Activated CD8-positive, alpha-beta memory T cell treated with anti-CD3 and anti-CD28 coated beads for 36 hours (primary cell): ENCODE results near the gene OR51B2. TPM values are rescaled to one million over a fixed set of nuclear protein-coding genes. Genes with fewer than 3 reads are reported as not detected.
"Not testable (repeated sequence)": the region's sequence is repeated elsewhere in the genome, so short reads cannot be mapped to it uniquely, and the experiment has no call there.

Source experiments
- CTCF ChIA-PET: fragments of 350-600 bp; sonication (Branson Sonifier 250); formaldehyde crosslinking; loops from one replicate; lab custom pipeline; 2021; ENCODE audit warnings: antibody characterized with exemption; lab: Charles Lee
- POLR2A ChIA-PET: fragments of 350-600 bp; sonication (Branson Sonifier 250); formaldehyde crosslinking; loops from one replicate; lab custom pipeline; 2021; ENCODE audit warnings: antibody characterized with exemption; lab: Charles Lee
- total RNA-seq, 2 experiments: library from RNA; stranded (reverse); gene quantifications; one replicate each; pipeline ENCODE4 v1.2.3, GENCODE V29; 2021

OR51B2 gene
- total RNA-seq, 2 experiments from 2014 or later = not detected

DNA sequence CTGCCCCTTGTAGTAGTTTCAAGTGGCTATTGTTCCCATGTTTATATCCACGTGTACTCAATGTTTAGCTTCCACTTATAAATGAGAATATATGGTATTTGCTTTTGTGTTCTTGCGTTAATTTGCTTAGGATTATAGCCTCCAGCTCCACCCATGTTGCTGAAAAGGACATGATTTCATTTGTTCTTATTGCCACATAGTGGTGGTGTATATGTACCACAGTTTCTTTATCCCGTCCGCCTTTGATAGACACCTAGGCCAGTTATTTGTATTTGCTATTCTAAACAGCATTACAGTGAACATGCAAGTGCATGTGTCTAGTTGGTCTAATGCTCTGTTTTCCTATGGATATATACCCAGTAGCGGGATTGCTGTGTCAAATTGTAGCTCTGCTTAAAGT lies 6.8 kb downstream of the OR51B2 start:
- CTCF ChIA-PET = no interaction called here
- POLR2A ChIA-PET = no interaction called here

DNA sequence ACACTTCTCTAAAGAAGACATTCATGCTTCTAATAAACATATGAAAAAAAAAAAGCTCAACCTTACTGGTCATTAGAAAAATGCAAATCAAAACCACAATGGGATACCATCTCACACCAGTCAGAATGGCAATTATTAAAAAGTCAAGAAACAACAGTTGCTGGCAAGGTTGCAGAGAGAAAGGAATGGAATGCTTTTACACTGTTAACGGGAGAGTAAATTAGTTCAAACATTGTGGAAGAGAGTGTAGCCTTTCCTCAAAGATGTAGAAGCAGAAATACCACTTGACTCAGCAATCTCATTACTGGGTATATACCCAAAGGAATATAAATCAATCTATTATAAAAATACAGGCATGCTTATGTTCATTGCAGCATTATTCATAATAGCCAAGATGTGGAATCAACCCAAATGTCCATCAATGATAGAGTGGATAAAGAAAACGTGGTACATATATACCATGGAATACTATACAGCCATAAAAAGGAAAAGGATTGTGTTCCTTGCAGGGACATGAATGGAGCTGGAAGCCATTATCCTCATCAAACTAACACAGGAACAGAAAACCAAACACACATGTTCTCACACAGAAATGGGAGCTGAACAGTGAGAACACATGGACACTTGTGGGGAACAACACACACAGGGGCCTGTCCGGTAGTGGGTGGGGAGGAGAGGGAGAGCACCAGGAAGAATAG lies 10.6 kb downstream of the OR51B2 start:
- CTCF ChIA-PET, POLR2A ChIA-PET: not testable (repeated sequence)

DNA sequence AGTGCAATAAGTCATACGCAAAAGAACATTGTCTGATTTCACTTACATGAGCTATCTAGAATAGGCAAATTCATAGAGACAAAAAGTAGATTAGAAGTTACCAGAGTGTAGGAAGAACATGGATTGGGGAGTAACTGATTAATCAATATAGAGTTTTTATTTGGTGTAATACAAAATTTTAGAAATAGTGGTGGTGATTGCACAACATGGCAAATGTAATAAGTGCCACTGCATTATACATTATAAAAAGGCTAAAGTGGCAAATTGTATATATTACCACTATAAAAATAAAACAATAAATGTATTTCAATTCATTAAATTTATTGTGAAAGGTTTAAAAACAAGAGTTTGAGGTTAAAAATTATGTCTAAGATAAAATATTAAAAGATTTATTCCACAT lies 13.7 kb downstream of the OR51B2 start:
- ChIA-PET CTCF (no interaction called here), POLR2A (no interaction called here)

DNA sequence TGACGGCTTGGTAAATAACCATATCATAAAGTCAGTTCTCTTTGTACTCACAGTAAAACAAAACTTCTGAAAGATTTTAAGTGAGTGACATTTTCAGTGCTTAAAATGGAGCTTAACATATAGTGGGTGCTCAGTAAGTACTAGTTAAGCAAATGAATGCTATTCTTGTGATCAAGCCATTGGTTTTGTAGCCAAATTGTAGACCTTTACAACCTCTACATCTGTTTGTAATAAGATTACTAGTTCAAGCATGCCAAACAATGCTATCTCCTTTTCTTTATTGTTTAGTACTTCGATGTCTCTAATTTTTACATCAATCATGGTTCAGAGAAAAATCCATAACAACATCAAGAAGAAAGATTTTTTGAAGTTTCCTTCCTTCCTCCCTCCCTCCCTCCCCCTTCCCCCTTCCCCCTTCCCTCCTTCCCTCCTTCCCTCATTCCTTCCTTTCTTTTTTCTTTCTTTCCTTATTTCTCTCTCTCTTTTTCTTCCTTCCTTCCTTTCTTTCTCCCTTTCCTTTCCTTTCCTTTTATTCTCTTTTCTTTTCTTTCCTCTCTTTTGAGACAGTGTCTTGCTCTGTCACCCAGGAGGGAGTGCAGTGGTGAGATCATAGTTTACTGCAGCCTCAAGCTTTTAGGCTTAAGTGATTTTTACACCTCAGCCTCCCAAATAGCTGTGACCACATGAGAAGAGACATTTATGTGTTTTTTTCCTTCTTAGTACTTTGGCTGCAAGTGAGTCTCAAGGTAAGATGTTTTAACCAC lies 16.7 kb downstream of the OR51B2 start:
- ChIA-PET CTCF (no interaction called here), POLR2A (no interaction called here)

DNA sequence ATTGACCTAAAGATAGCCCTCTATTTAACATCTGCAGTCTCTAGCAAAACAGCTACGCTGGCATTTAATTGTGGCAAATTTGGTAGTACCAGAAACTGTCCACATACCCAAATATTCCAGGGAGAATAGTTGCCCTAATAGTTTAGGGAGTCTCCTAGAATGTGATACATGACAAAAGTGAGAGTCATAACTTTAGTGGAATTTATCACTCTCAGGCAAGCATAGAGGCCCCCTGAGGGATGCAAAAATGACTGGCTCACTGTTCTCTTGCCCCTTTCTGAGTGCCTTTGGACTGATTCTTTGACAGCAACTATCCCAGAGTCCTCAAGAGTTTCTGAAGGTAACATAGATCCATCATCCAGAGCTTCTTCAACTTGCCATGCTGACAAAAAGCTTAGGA lies 20.1 kb downstream of the OR51B2 start:
- CTCF ChIA-PET = no interaction called here
- POLR2A ChIA-PET = no interaction called here

DNA sequence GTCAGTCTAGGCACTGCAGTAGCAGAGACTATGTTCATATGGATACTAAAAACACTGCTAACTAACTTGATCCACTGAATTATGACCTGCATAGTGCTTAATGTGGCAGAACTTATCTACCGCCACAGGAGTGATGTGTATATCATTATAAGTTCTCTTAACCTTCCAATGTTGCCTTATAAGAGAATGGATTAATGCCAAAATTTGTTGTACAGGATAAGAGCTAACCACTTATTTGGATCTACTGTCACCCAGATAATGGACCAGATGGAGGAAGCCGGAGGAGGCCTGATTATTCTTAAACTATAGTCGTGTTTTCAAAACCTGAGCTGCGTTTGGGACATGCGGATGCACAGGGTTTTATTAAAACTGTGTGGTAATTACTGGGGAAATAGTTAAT lies 20.5 kb downstream of the OR51B2 start:
- ChIA-PET POLR2A (no interaction called here), CTCF (no interaction called here)

DNA sequence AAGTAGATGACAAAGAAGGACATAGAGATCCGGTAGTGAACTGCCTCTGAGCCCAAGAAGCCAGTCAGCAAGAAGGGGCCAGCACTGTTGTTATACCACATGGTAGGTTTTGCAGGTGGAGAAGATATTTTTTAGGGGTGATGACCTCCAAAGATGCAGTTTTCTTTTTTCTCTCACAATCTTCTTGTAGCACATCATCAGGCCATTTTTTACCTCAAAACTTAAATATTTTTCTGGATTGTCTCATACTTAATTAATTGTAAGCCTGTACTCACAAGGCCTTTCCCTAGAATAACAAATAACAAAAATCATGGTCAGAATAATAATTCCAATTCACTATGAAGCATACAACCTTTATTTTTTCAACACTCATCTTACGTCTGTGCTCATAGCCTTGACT lies 22.3 kb downstream of the OR51B2 start, which contains the start of gene OR51B4:
TSS of gene OR51B4 (minus strand) at position 101 of the 400 bp plus-strand sequence. CDS start at position 101, 0 bp downstream.
- POLR2A ChIA-PET = no interaction called here
- CTCF ChIA-PET = no interaction called here

DNA sequence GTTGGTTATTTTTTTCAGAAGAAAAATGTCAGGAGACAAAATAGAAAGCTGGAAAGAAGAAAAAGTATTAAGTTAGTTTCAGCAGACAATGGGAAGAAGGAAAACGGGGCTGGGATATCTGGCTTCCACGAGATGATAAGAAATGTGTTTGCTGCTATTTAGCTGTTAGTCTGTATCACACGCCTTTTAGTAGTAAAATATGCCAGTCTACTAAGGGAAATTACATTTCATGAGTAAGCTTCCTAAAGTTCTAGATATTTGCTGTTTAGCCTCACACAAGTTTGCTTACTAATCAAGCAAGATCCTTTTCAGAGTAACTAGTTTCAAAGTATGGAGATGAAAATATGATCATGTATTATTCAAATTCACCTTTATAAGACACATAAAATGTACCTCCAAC lies 23.8 kb downstream of the OR51B2 start:
- ChIA-PET POLR2A (no interaction called here), CTCF (no interaction called here)

DNA sequence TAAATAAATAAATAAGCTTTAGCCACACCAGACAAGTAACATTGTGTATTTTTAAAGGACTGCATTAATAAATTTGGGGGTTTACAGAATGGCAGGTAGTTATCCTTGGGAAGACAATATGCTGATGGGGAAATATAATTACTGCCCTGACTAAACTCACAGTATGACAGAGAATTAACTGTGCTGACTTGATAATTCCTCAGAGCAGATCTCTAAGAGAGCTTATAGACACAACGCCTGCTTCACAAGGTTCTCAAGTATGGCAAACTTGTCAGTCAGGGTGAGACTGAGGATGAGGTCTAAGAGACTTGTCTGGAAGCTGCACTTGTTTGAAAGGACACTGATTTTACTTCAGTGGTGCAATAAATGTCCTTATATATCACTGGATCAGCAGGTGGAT lies 25.6 kb downstream of the OR51B2 start:
- CTCF ChIA-PET = no interaction called here

DNA sequence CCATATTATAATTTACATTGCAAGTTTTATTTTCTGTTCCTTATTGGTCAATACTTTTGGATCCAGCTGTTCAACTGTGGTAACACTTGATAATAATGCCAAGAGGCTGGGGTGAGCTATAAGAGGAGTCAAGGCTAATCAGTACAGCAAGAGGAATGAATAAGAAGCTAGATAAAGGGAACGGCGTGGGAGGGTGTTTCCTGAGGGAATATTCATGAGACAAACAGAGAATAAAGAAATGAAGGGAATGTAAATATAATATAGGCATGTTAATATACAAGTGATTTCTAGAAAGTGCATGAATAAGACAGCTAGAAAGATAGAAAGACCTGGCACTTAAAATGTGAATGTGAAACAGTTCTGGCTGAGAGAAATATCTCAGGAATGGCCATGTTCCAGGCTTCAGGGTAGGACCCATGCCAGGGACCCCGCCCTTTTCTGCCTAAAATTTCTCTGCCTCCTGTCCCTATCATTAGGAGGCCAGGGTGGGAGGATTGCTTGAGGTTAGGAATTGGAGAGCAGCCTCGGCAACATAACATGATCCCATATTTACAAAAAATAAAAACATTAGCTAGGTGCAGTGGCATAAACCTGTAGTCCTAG lies 26.3 kb downstream of the OR51B2 start:
- ChIA-PET POLR2A (no interaction called here), CTCF (no interaction called here)

More for the DNA sequence above, 25.6 kb downstream of the OR51B2 start:
- POLR2A ChIA-PET = no interaction called here

DNA sequence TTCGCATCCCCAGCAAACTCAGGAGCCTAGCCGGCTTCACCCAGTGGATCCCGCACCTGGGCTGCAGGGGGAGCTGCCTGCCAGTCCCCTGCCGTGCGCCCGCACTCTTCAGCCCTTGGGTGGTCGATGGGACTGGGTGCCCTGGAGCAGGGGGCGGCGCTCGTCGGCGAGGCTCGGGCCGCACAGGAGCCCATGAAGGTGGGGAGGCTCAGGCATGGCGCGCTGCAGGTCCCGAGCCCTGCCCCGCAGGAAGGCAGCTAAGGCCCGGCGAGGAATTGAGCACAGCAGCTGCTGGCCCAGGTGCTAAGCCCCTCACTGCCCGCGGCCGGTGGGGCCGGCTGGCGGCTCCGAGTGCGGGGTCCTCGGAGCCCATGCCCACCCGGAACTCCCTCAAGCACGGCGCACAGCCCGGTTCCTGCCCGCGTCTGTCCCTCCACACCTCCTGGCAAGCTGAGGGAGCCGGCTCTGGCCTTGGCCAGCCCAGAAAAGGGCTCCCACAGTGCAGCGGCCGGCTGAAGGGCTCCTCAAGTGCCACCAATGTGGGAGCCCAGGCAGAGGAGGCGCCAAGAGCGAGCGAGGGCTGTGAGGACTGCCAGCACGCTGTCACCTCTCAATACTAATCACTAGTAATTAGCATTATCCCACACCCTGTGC lies 29.6 kb downstream of the OR51B2 start:
- POLR2A ChIA-PET, CTCF ChIA-PET: not testable (repeated sequence)

DNA sequence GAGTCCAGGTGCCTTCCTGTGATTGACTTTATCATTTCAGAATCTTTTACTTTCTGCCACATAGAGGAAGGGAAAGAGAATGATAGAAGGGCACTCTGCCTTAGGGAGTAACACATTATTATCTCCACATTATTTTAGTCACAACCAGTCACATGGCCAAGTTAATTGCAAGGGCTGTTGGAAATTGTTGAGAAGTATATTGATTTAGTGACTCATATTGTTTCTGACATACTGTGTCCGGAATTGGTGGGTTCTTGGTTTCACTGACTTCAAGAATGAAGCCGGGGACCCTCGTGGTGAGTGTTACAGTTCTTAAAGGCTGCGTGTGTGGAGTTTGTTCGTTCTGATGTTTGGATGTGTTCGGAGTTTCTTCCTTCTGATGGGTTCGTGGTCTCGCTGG lies 31.1 kb downstream of the OR51B2 start:
- POLR2A ChIA-PET = no interaction called here
- CTCF ChIA-PET = no interaction called here

DNA sequence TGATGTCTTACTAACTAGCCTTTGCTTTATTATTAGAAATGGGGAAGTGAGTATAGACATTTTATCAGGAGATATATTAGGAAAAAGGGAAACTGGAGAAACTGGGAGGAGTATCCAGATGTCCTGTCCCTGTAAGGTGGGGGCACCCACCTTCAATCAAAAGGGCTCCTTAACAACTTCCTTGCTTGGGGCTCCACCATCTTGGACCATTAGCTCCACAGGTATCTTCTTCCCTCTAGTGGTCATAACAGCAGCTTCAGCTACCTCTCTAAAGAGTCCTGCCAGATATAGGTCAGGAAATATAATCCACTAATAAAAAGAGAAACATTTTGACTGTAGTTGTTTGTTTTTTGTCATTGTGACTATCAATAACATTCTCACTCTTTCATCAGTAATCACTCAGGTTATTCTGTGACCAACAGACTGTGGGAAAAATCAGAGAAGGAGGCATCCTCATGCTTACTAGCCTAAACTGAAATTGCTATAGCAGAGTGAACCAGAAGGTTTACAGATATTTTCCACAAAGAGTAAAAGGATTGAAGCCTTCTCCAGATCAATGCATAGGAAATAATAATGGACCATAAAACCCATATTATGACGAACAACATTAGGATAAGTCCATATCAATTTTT lies 32.8 kb downstream of the OR51B2 start:
- ChIA-PET POLR2A (no interaction called here), CTCF (no interaction called here)

DNA sequence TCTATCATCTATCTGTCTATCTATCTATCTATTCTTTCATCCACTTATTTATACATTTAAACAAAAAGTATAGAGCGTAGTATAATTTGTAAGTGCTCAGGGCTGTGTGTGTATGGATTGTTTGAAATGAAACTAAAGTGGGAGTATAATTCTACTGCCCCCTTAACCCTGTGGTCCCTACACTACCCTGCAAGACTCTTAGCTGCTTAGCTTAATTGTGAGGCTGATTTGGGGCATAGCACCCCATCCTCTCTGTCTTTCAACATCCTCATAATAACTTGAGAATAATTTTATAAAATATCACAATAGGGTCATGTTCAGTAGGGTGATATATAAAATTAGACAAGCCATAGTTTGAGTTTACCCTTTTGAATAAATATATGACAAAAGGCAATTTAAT lies 34.0 kb downstream of the OR51B2 start:
- POLR2A ChIA-PET = no interaction called here
- CTCF ChIA-PET = no interaction called here

DNA sequence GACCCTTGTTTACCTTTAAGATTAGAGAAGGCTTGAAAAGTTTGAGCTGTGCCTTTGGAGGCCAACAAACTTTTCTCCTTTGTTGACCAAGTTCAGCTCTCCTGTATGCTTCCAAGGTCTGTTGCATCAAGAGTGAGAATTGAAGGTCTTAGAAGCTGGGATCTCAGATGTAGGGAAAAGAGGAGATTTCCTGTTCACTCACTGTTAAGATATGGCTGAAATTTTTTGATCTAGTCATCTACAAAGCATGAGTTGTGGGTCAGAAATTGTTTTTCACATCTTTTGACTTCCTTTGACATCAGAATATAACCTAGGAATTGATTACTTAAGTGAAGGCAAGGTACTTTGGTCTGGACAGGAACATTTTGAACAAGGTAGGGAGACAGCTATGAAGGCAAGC lies 34.4 kb downstream of the OR51B2 start:
- ChIA-PET CTCF (no interaction called here), POLR2A (no interaction called here)

DNA sequence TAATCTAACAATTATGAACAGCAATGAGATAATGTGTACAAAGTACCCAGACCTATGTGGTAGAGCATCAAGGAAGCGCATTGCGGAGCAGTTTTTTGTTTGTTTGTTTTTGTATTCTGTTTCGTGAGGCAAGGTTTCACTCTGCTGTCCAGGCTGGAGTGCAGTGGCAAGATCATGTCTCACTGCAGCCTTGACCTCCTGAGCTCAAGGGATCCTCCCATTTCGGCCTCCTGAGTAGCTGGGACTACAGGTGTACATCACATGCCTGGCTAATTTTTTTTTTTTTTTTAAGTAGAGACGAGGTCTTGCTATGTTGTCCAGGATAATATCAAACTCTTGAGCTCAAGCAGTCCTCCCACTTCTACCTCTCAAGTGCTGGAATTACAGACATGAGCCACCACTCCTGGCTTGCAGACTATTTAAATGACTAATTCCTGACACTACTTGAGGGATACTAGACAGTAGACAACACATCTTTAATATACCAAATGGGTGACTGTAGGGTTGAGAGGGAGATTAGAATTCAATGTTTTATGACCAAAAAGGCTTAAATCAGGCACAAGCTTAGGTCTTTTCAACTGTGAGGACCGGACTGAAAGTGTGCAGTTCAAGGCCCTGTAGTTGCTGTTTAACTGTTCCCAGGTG lies 35.1 kb downstream of the OR51B2 start:
- CTCF ChIA-PET = no interaction called here
- POLR2A ChIA-PET = no interaction called here

DNA sequence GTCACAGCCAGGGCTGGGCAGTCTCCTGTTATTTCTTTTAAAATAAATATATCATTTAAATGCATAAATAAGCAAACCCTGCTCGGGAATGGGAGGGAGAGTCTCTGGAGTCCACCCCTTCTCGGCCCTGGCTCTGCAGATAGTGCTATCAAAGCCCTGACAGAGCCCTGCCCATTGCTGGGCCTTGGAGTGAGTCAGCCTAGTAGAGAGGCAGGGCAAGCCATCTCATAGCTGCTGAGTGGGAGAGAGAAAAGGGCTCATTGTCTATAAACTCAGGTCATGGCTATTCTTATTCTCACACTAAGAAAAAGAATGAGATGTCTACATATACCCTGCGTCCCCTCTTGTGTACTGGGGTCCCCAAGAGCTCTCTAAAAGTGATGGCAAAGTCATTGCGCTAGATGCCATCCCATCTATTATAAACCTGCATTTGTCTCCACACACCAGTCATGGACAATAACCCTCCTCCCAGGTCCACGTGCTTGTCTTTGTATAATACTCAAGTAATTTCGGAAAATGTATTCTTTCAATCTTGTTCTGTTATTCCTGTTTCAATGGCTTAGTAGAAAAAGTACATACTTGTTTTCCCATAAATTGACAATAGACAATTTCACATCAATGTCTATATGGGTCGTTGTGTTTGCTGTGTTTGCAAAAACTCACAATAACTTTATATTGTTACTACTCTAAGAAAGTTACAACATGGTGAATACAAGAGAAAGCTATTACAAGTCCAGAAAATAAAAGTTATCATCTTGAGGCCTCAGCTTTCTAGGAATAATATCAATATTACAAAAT lies 35.8 kb downstream of the OR51B2 start:
- CTCF ChIA-PET = no interaction called here
- POLR2A ChIA-PET = no interaction called here

DNA sequence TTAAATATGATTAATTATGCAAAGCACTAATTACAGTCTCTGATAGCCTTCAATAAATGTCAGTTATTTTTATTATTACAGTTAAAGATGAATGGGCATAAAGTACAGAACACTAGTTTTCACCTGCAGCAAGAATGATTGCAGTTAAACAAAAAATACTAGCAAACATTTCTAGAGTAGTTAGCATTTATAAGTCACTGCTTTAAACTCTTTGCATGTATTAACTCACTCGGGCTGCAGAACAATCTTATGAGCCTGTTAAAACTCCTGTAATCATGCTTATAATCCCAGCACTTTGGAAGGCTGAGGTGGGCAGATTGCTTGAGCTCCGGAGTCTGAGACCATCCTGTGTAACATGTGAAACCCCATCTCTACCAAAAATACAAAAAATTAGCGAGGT lies 37.2 kb downstream of the OR51B2 start:
- CTCF ChIA-PET = no interaction called here

DNA sequence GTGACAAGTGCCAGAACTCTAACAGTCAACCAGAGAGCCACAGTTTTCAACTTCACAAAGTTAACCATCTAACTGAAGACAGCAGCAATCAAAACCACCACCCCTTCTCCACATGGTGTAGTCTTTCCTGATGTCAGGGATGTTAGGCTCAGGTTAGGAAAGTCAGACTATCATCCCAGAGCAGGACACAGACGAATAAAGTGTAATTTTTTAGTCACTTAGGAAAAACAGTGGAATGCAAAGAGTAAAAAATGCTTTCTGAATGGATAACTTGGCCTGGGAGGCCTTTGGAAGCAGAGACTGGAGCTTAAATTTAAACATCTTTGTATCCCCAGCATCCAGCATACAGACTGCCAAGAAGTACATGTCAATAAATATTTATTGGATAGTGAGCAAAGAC lies 37.7 kb downstream of the OR51B2 start:
- CTCF ChIA-PET = no interaction called here
- POLR2A ChIA-PET = no interaction called here

More for the DNA sequence above, 37.2 kb downstream of the OR51B2 start:
- POLR2A ChIA-PET = no interaction called here
